Measurements from ENCODE around the gene THBD. TPM values are rescaled to one million over a fixed set of nuclear protein-coding genes. Genes with fewer than 3 reads are reported as not detected.

THBD gene
- total and polyA plus RNA-seq, 2 experiments from 2014 or later = 0.10 to 0.97 TPM

DNA sequence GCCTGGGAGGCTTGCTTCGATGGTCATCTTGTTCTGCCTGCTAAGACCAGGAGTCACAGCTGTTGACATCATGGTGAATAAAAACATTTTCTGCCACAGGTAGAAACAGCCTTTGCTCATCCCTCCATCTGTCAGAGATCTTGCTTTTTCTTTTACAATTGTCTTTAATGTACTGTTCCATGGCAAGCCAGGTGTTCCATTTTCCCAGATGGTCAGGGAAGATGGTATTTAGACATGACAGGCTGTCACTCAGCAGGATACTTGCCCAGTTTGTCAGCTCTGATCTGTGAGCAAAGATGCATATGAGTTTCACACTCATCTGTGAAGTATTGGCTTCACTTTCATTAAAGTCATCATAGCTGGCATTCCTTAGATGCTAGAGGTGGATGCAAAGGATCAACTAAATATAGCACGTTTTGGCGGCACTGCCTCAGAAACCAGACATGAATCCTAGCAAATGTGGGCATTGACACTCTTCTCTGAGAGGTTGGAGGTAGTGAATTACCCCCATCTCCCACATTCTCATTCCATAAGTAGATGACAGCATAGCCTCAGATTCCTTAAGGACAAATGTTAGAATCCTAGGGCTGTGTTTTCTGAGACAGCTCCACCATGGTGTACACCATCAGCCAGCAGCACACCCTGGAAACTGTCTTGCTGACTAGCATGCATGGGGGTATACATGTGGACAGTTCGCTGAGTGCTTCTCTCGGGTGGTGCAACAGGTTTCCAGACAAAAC, 10.2 kb downstream of the THBD start (continued):
- TF ChIP-seq, protein P1, sequence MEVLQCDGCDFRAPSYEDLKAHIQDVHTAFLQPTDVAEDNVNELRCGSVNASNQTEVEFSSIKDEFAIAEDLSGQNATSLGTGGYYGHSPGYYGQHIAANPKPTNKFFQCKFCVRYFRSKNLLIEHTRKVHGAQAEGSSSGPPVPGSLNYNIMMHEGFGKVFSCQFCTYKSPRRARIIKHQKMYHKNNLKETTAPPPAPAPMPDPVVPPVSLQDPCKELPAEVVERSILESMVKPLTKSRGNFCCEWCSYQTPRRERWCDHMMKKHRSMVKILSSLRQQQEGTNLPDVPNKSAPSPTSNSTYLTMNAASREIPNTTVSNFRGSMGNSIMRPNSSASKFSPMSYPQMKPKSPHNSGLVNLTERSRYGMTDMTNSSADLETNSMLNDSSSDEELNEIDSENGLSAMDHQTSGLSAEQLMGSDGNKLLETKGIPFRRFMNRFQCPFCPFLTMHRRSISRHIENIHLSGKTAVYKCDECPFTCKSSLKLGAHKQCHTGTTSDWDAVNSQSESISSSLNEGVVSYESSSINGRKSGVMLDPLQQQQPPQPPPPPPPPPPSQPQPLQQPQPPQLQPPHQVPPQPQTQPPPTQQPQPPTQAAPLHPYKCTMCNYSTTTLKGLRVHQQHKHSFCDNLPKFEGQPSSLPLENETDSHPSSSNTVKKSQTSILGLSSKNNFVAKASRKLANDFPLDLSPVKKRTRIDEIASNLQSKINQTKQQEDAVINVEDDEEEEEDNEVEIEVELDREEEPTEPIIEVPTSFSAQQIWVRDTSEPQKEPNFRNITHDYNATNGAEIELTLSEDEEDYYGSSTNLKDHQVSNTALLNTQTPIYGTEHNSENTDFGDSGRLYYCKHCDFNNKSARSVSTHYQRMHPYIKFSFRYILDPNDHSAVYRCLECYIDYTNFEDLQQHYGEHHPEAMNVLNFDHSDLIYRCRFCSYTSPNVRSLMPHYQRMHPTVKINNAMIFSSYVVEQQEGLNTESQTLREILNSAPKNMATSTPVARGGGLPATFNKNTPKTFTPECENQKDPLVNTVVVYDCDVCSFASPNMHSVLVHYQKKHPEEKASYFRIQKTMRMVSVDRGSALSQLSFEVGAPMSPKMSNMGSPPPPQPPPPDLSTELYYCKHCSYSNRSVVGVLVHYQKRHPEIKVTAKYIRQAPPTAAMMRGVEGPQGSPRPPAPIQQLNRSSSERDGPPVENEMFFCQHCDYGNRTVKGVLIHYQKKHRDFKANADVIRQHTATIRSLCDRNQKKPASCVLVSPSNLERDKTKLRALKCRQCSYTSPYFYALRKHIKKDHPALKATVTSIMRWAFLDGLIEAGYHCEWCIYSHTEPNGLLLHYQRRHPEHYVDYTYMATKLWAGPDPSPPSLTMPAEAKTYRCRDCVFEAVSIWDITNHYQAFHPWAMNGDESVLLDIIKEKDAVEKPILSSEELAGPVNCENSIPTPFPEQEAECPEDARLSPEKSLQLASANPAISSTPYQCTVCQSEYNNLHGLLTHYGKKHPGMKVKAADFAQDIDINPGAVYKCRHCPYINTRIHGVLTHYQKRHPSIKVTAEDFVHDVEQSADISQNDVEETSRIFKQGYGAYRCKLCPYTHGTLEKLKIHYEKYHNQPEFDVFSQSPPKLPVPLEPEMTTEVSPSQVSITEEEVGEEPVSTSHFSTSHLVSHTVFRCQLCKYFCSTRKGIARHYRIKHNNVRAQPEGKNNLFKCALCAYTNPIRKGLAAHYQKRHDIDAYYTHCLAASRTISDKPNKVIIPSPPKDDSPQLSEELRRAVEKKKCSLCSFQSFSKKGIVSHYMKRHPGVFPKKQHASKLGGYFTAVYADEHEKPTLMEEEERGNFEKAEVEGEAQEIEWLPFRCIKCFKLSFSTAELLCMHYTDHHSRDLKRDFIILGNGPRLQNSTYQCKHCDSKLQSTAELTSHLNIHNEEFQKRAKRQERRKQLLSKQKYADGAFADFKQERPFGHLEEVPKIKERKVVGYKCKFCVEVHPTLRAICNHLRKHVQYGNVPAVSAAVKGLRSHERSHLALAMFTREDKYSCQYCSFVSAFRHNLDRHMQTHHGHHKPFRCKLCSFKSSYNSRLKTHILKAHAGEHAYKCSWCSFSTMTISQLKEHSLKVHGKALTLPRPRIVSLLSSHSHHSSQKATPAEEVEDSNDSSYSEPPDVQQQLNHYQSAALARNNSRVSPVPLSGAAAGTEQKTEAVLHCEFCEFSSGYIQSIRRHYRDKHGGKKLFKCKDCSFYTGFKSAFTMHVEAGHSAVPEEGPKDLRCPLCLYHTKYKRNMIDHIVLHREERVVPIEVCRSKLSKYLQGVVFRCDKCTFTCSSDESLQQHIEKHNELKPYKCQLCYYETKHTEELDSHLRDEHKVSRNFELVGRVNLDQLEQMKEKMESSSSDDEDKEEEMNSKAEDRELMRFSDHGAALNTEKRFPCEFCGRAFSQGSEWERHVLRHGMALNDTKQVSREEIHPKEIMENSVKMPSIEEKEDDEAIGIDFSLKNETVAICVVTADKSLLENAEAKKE (CRISPR knock-in tag; IDR thresholded peaks at IDR 0.05) = no peak
- TF ChIP-seq ZNF114 (CRISPR knock-in tag; IDR thresholded peaks at IDR 0.05) (no peak), STAT1 (IDR thresholded peaks at IDR 0.05; ENCODE audit: unreplicated experiment) (no peak), CREB1 (CRISPR knock-in tag; IDR thresholded peaks at IDR 0.05; ENCODE audit: low read depth) (no peak), NANOG (IDR thresholded peaks at IDR 0.05; ENCODE audit: borderline replicate concordance) (no peak)

DNA sequence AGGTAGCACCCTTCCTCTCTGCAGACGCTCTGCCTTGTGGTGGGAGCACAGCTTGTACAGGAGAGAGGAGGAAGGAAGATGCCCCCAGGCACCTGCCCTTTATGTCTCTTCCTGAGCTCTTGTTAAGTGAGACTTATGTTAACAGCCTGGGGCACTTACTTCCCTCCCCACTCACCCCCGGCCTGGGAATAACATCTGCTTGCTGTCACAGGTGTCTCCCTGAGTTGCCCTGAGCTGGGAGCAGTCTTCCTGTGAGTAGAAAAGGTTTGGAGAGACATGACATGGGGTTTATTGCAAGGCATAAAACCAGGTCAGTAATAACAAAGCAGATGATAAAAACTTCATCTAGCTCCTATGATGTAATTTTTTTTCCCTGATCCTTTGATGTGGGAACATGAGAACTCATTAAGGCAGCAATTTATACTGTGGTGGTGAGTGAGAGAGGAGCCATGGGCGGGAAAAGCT, 12.4 kb downstream of the THBD start:
- peaks cover 6% of the 10 kb centered on the region for H3K4me1 ChIP-seq (ENCODE audit: insufficient read depth)
- ATAC-seq = no peak
- H3K36me3 Mint-ChIP-seq (ENCODE audit: low read depth) = no peaks in the 10 kb centered on the region
- no peaks in the 10 kb centered on the region for H3K36me3 ChIP-seq (ENCODE audit: insufficient read depth)
- no peak overlapping the region for H3K4me3 Mint-ChIP-seq
- H3K27ac ChIP-seq (ENCODE audit: low read depth) = no peak overlapping the region
- no peaks in the 10 kb centered on the region for H3K9me3 Mint-ChIP-seq
- peaks cover 50% of the 10 kb centered on the region for H3K27me3 Mint-ChIP-seq (ENCODE audit: insufficient read depth, low read depth, poor library complexity)
- no peak overlapping the region for H3K4me3 ChIP-seq
- H3K79me2 ChIP-seq (replicated peaks; ENCODE audit: insufficient read depth) = no peaks in the 10 kb centered on the region
- no peak overlapping the region for H3K27ac Mint-ChIP-seq
- H2AFZ ChIP-seq = no peak overlapping the region
- H3K4me1 Mint-ChIP-seq = peaks cover 14% of the 10 kb centered on the region
- H3K9me2 ChIP-seq (ENCODE audit: insufficient read depth) = peaks cover 5% of the 10 kb centered on the region; the same call in 1 of the 2 replicates
- H3K4me2 ChIP-seq = no peak overlapping the region
- DNase-seq (ENCODE audit: low spot score) = no peak
- H3K27me3 ChIP-seq (ENCODE audit: insufficient read depth) = peaks cover 58% of the 10 kb centered on the region
- H3F3A ChIP-seq (replicated peaks; ENCODE audit: low read depth) = no peaks in the 10 kb centered on the region
- H4K20me1 ChIP-seq (replicated peaks; ENCODE audit: insufficient read depth) = no peaks in the 10 kb centered on the region
- TF ChIP-seq, protein P2, sequence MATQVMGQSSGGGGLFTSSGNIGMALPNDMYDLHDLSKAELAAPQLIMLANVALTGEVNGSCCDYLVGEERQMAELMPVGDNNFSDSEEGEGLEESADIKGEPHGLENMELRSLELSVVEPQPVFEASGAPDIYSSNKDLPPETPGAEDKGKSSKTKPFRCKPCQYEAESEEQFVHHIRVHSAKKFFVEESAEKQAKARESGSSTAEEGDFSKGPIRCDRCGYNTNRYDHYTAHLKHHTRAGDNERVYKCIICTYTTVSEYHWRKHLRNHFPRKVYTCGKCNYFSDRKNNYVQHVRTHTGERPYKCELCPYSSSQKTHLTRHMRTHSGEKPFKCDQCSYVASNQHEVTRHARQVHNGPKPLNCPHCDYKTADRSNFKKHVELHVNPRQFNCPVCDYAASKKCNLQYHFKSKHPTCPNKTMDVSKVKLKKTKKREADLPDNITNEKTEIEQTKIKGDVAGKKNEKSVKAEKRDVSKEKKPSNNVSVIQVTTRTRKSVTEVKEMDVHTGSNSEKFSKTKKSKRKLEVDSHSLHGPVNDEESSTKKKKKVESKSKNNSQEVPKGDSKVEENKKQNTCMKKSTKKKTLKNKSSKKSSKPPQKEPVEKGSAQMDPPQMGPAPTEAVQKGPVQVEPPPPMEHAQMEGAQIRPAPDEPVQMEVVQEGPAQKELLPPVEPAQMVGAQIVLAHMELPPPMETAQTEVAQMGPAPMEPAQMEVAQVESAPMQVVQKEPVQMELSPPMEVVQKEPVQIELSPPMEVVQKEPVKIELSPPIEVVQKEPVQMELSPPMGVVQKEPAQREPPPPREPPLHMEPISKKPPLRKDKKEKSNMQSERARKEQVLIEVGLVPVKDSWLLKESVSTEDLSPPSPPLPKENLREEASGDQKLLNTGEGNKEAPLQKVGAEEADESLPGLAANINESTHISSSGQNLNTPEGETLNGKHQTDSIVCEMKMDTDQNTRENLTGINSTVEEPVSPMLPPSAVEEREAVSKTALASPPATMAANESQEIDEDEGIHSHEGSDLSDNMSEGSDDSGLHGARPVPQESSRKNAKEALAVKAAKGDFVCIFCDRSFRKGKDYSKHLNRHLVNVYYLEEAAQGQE (IDR thresholded peaks at IDR 0.05; ENCODE audit: unreplicated experiment) = no peak
- TF ChIP-seq, protein P3, sequence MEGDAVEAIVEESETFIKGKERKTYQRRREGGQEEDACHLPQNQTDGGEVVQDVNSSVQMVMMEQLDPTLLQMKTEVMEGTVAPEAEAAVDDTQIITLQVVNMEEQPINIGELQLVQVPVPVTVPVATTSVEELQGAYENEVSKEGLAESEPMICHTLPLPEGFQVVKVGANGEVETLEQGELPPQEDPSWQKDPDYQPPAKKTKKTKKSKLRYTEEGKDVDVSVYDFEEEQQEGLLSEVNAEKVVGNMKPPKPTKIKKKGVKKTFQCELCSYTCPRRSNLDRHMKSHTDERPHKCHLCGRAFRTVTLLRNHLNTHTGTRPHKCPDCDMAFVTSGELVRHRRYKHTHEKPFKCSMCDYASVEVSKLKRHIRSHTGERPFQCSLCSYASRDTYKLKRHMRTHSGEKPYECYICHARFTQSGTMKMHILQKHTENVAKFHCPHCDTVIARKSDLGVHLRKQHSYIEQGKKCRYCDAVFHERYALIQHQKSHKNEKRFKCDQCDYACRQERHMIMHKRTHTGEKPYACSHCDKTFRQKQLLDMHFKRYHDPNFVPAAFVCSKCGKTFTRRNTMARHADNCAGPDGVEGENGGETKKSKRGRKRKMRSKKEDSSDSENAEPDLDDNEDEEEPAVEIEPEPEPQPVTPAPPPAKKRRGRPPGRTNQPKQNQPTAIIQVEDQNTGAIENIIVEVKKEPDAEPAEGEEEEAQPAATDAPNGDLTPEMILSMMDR (conservative IDR thresholded peaks at IDR 0.05; ENCODE audit: low read depth in 2 of 2) = no peak
- TF ChIP-seq NANOG (IDR thresholded peaks at IDR 0.05; ENCODE audit: borderline replicate concordance) (no peak), POLR2AphosphoS5 (IDR thresholded peaks at IDR 0.05; ENCODE audit: low read depth) (no peak), ZNF114 (CRISPR knock-in tag; IDR thresholded peaks at IDR 0.05) (no peak), CREB1 (CRISPR knock-in tag; IDR thresholded peaks at IDR 0.05; ENCODE audit: low read depth) (no peak), JUNB (IDR thresholded peaks at IDR 0.05; ENCODE audit: unreplicated experiment) (no peak)
- TF ChIP-seq, protein P4, sequence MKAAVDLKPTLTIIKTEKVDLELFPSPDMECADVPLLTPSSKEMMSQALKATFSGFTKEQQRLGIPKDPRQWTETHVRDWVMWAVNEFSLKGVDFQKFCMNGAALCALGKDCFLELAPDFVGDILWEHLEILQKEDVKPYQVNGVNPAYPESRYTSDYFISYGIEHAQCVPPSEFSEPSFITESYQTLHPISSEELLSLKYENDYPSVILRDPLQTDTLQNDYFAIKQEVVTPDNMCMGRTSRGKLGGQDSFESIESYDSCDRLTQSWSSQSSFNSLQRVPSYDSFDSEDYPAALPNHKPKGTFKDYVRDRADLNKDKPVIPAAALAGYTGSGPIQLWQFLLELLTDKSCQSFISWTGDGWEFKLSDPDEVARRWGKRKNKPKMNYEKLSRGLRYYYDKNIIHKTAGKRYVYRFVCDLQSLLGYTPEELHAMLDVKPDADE (IDR thresholded peaks at IDR 0.05) = no peak
